ENCODE results near the gene PRKAA2.

Gene PRKAA2

DNA sequence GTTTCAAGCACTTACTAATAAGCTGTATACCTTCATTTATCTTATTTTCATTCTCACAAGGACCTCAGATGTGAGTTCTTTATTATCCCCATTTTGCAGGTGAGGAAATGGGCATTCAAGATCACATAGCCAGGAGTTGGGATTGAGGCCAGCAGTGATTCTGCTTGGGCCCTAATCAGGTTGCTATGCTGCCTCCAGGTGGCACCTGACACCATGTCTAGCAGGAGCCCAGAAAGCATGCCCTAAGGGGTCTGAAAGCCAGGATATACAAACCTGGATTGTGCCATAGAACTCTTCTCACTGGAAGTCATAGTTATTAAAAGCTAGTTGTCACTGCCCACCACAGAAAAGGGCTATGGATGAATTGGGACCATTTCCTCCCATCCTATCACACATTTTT, 113.0 kb downstream of the PRKAA2 start:
- Histone ChIP-seq H3K27me3 (ENCODE audit: low read length) (no peaks in the 10 kb centered on the region), H3K36me3 (ENCODE audit: low read length) (no peaks in the 10 kb centered on the region), H3F3A (ENCODE audit: insufficient read depth) (no peaks in the 10 kb centered on the region), H3K9me3 (ENCODE audit: insufficient read depth, low read length) (no peaks in the 10 kb centered on the region), H3K79me2 (ENCODE audit: insufficient read depth, low read length) (no peaks in the 10 kb centered on the region), H3K9me2 (replicated peaks; ENCODE audit: insufficient read depth, low read length) (no peaks in the 10 kb centered on the region), H3K9ac (ENCODE audit: low read length) (no peak overlapping the region), H2AFZ (ENCODE audit: low read depth, low read length, severe bottlenecking) (no peak overlapping the region), H3K4me3 (ENCODE audit: insufficient read depth, low read length, poor library complexity, severe bottlenecking) (no peak overlapping the region), H3K27ac (ENCODE audit: low read depth, low read length) (no peak overlapping the region), H4K20me1 (ENCODE audit: low read depth, low read length) (no peaks in the 10 kb centered on the region), H3K4me2 (ENCODE audit: low read depth, low read length, poor library complexity, severe bottlenecking) (no peak overlapping the region)
- no peak for TF ChIP-seq EZH2phosphoT487 (conservative IDR thresholded peaks at IDR 0.05; ENCODE audit: low read length)
- TF ChIP-seq, protein P1, sequence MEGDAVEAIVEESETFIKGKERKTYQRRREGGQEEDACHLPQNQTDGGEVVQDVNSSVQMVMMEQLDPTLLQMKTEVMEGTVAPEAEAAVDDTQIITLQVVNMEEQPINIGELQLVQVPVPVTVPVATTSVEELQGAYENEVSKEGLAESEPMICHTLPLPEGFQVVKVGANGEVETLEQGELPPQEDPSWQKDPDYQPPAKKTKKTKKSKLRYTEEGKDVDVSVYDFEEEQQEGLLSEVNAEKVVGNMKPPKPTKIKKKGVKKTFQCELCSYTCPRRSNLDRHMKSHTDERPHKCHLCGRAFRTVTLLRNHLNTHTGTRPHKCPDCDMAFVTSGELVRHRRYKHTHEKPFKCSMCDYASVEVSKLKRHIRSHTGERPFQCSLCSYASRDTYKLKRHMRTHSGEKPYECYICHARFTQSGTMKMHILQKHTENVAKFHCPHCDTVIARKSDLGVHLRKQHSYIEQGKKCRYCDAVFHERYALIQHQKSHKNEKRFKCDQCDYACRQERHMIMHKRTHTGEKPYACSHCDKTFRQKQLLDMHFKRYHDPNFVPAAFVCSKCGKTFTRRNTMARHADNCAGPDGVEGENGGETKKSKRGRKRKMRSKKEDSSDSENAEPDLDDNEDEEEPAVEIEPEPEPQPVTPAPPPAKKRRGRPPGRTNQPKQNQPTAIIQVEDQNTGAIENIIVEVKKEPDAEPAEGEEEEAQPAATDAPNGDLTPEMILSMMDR (IDR thresholded peaks at IDR 0.05; ENCODE audit: insufficient read depth, low read length, poor library complexity, severe bottlenecking), result no peak

DNA sequence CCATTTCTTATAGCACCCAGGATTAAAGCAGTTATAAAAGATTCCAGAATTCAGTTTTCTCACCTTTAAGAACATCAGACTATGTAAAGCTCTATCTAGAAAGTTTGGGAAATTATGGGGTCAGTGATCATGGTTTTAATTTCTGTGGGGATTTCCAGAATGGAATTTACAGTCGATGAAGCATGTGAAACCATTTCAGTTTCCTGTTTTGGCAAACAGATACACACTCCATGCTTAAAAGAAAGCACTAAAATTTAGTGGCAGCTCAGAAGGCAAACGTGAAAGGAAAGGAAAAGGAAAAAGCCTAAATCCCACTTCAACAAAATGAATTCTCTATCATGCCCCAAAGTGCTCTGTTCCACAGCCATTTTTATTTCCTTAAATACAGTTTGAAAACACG, 113.7 kb downstream of the PRKAA2 start:
- Histone ChIP-seq H4K20me1 (ENCODE audit: low read depth, low read length) (no peaks in the 10 kb centered on the region), H3K9ac (ENCODE audit: low read length) (no peak overlapping the region), H3K4me2 (ENCODE audit: low read depth, low read length, poor library complexity, severe bottlenecking) (no peak overlapping the region), H3K27ac (ENCODE audit: low read depth, low read length) (no peak overlapping the region), H3K79me2 (ENCODE audit: insufficient read depth, low read length) (no peaks in the 10 kb centered on the region), H3F3A (ENCODE audit: insufficient read depth) (no peaks in the 10 kb centered on the region), H3K4me3 (ENCODE audit: insufficient read depth, low read length, poor library complexity, severe bottlenecking) (no peak overlapping the region), H2AFZ (ENCODE audit: low read depth, low read length, severe bottlenecking) (no peak overlapping the region), H3K9me3 (ENCODE audit: insufficient read depth, low read length) (no peaks in the 10 kb centered on the region), H3K36me3 (ENCODE audit: low read length) (no peaks in the 10 kb centered on the region), H3K9me2 (replicated peaks; ENCODE audit: insufficient read depth, low read length) (no peaks in the 10 kb centered on the region), H3K27me3 (ENCODE audit: low read length) (no peaks in the 10 kb centered on the region)
- TF ChIP-seq, protein P1 (IDR thresholded peaks at IDR 0.05; ENCODE audit: insufficient read depth, low read length, poor library complexity, severe bottlenecking), result no peak
- TF ChIP-seq EZH2phosphoT487 (conservative IDR thresholded peaks at IDR 0.05; ENCODE audit: low read length), result no peak

Measured in SU-DHL-6 (cell line).